HL-60 (cell line): Measurements from ENCODE around the gene TMTC4.

Experiments used
- DNase-seq, 2 experiments: peaks; one replicate each; pipeline ENCODE4 v3.0.0-alpha.2; 2010 to 2020; ENCODE audit warnings: low read depth in 1 of 2, low spot score in 1 of 2
- H3K27ac ChIP-seq: fragments of 250-450 bp; sonication (Bioruptor Pico); replicated peaks from 2 replicates; pipeline ENCODE4 v1.5.1; 2020; ENCODE audit warnings: mild to moderate bottlenecking, moderate library complexity
- H3K27me3 ChIP-seq: fragments of 250-450 bp; sonication (Bioruptor Pico); 2 replicates; pipeline ENCODE4 v1.5.1; 2021; ENCODE audit warnings: mild to moderate bottlenecking, moderate library complexity; ENCODE audit not compliant: insufficient read depth, poor library complexity, severe bottlenecking
- H3K4me3 ChIP-seq: replicated peaks from 2 replicates; pipeline ENCODE4 v1.5.1; 2011; ENCODE audit warnings: mild to moderate bottlenecking, control low read depth, low read length; ENCODE audit not compliant: insufficient read depth
- GABPA ChIP-seq: IDR thresholded peaks from 2 replicates; pipeline ENCODE4 v1.6.1; 2012; ENCODE audit warnings: low read depth
- POLR2AphosphoS5 ChIP-seq: IDR thresholded peaks from 2 replicates; pipeline ENCODE4 v1.6.1; 2012; ENCODE audit warnings: low read depth
- SPI1 ChIP-seq: IDR thresholded peaks from 2 replicates; pipeline ENCODE4 v1.6.1; 2012; ENCODE audit warnings: low read depth, mild to moderate bottlenecking, borderline replicate concordance
- TF ChIP-seq, protein P1 (sequence below): IDR thresholded peaks from 2 replicates; pipeline ENCODE4 v1.6.1; 2012; ENCODE audit warnings: low read depth; ENCODE audit not compliant: insufficient replicate concordance
- TF ChIP-seq, protein P2 (sequence below): IDR thresholded peaks from one replicate; pipeline ENCODE4 v1.5.1; 2011; ENCODE audit warnings: low read length, control low read depth, inconsistent platforms; ENCODE audit not compliant: insufficient read depth

The TMTC4 gene

DNA sequence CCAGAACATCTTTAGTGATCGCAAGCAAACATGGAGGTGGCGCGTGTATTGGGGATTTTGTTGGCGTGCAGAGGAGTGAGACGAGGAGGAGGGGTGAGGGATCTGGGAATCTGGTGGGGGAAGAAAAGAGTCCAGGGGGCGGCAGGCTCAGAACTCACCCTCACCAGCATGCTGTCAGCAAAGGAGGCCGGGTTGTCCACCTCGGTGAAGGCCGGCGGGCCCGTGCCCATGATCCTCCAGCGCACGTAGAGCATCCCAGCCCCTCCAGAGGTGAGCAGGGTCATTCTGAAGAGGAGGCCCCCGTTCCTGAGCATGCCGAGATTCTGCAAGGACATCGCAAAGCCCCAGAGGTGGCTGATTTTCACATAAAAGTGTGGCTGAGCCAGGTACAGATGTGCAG, 37.2 kb downstream of the TMTC4 start:
- Histone ChIP-seq H3K27me3 (no peaks in the 10 kb centered on the region), H3K4me3 (no peak overlapping the region), H3K27ac (no peak overlapping the region)
- TF ChIP-seq GABPA = no peak
- TF ChIP-seq SPI1 = no peak
- TF ChIP-seq, protein P1, sequence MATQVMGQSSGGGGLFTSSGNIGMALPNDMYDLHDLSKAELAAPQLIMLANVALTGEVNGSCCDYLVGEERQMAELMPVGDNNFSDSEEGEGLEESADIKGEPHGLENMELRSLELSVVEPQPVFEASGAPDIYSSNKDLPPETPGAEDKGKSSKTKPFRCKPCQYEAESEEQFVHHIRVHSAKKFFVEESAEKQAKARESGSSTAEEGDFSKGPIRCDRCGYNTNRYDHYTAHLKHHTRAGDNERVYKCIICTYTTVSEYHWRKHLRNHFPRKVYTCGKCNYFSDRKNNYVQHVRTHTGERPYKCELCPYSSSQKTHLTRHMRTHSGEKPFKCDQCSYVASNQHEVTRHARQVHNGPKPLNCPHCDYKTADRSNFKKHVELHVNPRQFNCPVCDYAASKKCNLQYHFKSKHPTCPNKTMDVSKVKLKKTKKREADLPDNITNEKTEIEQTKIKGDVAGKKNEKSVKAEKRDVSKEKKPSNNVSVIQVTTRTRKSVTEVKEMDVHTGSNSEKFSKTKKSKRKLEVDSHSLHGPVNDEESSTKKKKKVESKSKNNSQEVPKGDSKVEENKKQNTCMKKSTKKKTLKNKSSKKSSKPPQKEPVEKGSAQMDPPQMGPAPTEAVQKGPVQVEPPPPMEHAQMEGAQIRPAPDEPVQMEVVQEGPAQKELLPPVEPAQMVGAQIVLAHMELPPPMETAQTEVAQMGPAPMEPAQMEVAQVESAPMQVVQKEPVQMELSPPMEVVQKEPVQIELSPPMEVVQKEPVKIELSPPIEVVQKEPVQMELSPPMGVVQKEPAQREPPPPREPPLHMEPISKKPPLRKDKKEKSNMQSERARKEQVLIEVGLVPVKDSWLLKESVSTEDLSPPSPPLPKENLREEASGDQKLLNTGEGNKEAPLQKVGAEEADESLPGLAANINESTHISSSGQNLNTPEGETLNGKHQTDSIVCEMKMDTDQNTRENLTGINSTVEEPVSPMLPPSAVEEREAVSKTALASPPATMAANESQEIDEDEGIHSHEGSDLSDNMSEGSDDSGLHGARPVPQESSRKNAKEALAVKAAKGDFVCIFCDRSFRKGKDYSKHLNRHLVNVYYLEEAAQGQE = no peak
- no peak for TF ChIP-seq POLR2AphosphoS5
- TF ChIP-seq, protein P2, sequence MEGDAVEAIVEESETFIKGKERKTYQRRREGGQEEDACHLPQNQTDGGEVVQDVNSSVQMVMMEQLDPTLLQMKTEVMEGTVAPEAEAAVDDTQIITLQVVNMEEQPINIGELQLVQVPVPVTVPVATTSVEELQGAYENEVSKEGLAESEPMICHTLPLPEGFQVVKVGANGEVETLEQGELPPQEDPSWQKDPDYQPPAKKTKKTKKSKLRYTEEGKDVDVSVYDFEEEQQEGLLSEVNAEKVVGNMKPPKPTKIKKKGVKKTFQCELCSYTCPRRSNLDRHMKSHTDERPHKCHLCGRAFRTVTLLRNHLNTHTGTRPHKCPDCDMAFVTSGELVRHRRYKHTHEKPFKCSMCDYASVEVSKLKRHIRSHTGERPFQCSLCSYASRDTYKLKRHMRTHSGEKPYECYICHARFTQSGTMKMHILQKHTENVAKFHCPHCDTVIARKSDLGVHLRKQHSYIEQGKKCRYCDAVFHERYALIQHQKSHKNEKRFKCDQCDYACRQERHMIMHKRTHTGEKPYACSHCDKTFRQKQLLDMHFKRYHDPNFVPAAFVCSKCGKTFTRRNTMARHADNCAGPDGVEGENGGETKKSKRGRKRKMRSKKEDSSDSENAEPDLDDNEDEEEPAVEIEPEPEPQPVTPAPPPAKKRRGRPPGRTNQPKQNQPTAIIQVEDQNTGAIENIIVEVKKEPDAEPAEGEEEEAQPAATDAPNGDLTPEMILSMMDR = no peak
- DNase-seq = no peak

DNA sequence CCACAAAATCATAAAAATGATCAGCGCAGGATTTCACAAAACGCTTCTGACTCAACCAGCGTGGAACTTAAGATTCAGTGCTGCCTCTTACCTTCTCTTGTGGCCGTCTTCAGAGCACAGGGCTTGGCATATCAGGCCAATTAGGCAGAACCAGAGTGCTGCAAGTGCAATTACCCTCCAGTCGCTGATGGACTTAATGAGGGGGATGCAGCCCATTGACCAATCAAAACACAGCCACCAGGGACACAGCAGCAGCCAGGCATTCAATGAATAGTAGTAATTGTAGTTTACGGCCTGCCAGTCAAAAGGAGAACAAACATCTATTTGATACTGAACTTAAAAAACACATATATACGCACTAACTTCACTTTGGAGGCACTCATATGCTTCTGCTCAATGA, 38.2 kb downstream of the TMTC4 start:
- DNase-seq = no peak
- TF ChIP-seq SPI1 (no peak), POLR2AphosphoS5 (no peak), GABPA (no peak)
- TF ChIP-seq, protein P2 = no peak
- TF ChIP-seq, protein P1 = no peak
- H3K27me3 ChIP-seq = no peaks in the 10 kb centered on the region
- no peak overlapping the region for H3K4me3 ChIP-seq
- H3K27ac ChIP-seq = no peak overlapping the region

DNA sequence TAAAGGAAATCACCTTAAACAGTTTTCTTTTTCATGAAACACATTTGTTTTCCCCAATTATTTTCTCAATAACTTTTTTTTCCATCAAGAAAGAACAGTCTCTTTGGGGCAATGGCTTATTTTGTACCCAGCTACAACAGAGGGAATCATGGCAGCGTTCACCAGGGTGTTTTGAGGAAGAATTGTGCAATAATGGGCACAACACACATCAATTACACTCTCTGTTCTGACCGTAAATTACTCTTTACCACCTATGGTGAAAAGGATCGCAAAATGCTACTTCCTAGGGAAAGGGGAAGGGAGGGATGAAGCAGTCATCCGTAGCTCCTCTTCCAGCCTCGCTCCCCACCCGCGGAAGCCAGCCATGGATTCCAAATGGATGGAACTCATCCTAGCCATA, 38.6 kb downstream of the TMTC4 start:
- Histone ChIP-seq H3K27ac (no peak overlapping the region), H3K27me3 (no peaks in the 10 kb centered on the region), H3K4me3 (no peak overlapping the region)
- DNase-seq = no peak
- TF ChIP-seq, protein P2 = no peak
- no peak for TF ChIP-seq SPI1
- TF ChIP-seq, protein P1 = no peak
